GM18870 (cell line): ENCODE results near the gene AMDHD1.

Source experiments
- ATAC-seq: cut with Tn5 transposase; IDR thresholded peaks from one replicate; pipeline ENCODE4 v1.9.1; 2021; ENCODE audit warnings: moderate library complexity; ENCODE audit not compliant: unreplicated experiment

The AMDHD1 gene

DNA sequence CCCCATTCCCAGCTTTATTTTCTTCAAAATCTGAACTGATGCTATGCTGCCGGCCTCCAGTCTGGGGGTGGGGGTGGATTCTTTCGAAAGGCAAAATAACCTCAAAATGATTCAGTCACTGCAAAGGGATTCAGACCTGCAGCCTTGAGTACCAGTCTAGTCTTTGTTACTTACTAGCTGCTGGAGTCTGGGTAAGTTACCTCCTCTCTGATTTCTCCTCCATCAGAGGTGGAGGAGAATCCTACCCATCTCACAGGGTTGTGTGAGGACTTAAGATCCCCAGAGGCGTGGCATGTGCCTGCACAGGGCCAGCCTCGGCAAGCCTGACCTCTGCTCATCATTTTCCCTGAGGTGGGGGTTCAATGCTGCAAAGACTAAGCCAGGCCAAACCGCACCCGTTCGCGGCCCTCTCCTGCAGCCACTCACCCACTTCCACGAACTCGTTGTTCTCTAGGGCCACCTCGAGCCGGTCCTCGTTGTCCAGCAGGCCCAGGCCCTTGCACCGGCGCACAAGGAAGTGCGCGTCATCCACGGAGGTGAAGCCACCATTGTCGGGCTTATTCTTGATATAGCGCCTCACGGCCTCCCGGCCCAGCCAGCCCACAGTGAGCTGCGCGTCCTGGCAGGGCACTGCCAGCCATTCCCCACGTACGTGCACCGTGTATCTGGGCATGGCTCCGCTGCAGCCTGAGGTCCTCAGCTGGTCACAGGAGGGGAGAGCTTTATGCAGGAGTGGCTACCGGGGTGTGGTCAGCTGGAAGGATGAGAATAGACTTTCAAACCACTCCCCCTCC, 52.3 kb downstream of the AMDHD1 start:
- no peak for ATAC-seq

GRCh38 chr12:95996034-95996658, 53.0 kb downstream of the AMDHD1 start, which contains the start of gene HAL:
TSS of gene HAL (minus strand) at chr12:95996344. CDS start at chr12:95995910, 434 bp downstream.
- ATAC-seq: no peak

- ATAC-seq: no peak
These were observed 54.1 kb downstream of the AMDHD1 start for GRCh38 chr12:95997276-95997675.

DNA sequence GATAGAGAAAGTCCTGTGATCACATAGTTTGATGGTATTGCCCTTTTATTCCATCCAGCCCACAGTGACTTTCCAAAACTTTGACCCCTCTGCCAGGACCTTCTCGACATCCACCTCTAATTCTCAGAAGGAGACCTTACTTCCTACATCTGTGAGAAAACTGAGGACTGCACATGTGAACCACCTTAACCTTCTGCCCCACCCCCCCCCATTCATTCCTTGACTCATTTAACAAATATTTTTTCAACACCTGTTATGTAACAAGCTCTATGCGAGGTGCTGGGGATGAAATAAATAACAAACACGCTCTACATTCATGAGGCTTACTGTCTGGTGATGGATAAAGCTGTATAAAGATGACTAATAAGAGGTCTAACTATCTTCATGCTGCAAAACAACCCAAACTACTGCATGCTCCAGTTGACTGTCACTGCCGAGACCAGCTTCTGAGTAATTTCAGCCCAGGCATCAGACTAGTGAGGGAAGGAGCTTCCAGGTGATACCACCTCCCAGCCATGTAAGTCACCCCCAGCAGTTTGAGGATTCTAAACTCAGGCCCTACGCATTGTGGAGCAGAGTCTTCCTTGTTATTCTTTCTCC, 54.9 kb downstream of the AMDHD1 start:
- no peak for ATAC-seq

DNA sequence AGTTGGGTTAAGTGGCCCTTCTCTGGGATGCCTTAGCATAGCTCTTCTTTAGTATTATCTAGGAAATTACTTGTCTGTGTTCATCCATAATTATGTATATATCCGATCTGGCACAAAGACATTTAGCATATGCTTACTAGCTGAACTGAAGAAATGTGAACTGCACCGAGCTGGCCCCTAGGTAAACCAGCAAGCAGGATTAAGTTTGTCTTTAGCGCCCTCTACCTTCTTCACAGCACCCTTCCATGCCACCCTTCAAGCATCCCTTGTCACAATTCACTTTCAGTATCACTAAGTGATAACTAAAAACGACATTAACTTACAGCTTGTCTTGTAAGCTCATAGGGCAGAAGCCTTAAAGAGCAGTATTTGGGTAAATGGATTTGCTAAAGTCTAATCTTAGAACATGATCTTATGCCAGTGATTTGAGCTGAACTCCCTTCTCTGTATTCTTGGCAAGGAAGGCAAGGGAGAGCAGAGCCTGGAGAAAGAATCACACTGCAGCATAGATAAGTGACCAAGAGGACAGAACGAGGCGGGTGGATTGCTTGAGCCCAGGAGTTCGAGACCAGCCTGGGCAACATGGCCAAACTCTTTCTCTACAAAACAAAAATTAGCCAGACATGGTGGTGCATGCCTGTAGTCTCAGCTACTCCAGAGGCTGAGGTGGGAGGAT, 55.6 kb downstream of the AMDHD1 start:
- peak; percentile 91 for ATAC-seq

DNA sequence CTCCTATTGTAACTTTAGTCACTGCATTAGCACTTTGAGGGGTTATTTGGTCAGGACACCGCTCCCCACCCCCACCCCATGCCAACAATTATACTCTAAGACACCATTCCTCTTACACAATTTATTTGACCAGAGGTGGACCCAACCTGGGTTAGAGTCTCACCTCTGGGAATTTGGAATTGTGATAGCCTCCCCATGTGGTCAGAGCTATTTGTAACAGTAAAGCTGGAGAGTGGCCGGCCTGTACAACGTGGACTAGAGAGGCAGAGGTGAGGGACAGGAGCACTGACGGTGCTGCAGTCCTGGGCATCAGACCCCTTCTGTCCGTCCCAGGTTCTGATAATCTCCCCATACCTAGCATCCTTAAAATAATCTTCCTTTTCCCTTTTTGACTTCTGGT, 56.4 kb downstream of the AMDHD1 start:
- ATAC-seq: no peak

DNA sequence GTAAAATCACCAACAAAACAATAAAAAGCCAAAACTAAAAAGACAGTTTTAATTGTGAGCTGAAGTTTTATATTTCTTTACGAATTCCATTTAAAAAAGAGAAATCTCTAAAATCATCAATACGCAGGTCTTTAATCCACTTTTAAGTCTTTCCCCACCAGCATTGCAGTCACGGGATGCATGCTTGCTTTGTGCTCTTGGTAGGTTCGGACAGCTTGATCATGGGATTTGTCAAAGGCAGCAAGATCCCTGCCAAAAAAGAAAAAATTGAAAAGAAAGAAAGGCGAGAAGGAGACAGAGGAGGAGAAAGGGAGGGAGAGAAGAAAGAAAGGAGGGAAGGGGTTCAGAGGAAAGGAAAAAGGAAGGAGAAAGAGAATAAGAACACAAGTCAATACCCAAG, 57.7 kb downstream of the AMDHD1 start:
- no peak for ATAC-seq

- no peak for ATAC-seq
These were observed 63.6 kb downstream of the AMDHD1 start for GRCh38 chr12:96006727-96007126.

DNA sequence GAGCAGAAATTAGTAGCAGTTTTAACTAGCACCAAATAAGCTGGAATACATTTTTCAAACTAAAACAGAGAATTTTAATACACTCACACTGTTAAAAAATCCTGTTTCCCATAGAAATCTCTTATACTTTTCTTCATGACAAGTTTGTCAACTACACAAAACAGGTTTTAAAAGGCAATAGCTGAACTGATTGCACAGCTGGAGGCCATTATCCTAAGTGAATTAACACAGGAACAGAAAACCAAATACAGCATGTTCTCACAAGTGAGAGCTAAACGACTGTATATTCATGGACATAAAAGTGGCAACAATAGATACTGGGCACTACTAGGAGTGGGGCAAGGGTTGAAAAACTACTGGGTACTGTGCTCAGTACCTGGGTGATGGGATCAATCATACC, 64.6 kb downstream of the AMDHD1 start:
- no peak for ATAC-seq

- no peak for ATAC-seq
These were observed 71.9 kb downstream of the AMDHD1 start for GRCh38 chr12:96014943-96015599.

GRCh38 chr12:96015672-96016071, 72.5 kb downstream of the AMDHD1 start:
- no peak for ATAC-seq
